GM12801 (cell line): Measurements from ENCODE around the gene SLX4IP.

Experiments used
- CTCF ChIP-seq: IDR thresholded peaks from one replicate; pipeline ENCODE4 v1.5.1; 2011; ENCODE audit warnings: control low read depth; ENCODE audit not compliant: insufficient read length; ENCODE audit errors: extremely low read depth

Gene SLX4IP

GRCh38 chr20:10580700-10581099 lies 145.6 kb downstream of the SLX4IP start:
- no peak for TF ChIP-seq CTCF

- TF ChIP-seq CTCF, result no peak
Measured at GRCh38 chr20:10581823-10582222, 146.7 kb downstream of the SLX4IP start.

GRCh38 chr20:10584371-10584770 lies 149.3 kb downstream of the SLX4IP start:
- no peak for TF ChIP-seq CTCF

DNA sequence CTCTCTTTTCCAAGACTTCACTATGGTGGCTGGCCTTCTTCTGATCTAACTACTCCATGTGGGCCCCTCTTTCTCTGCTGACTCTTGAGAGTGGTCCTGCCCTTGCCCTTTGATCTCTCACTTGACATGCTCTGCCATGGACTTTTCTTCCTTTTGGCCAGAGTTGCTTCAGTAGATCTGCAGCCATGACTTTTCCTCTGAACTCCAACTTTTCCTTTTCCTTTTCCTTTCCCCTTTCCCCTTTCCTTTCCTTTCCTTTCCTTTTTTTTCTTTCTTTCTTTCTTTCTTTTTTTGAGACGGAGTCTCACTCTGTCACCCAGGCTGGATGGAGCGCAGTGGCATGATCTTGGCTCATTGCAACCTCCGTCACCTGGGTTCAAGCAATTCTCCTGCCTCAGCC lies 150.2 kb downstream of the SLX4IP start:
- TF ChIP-seq CTCF, result no peak

GRCh38 chr20:10586296-10586695 lies 151.2 kb downstream of the SLX4IP start:
- no peak for TF ChIP-seq CTCF

DNA sequence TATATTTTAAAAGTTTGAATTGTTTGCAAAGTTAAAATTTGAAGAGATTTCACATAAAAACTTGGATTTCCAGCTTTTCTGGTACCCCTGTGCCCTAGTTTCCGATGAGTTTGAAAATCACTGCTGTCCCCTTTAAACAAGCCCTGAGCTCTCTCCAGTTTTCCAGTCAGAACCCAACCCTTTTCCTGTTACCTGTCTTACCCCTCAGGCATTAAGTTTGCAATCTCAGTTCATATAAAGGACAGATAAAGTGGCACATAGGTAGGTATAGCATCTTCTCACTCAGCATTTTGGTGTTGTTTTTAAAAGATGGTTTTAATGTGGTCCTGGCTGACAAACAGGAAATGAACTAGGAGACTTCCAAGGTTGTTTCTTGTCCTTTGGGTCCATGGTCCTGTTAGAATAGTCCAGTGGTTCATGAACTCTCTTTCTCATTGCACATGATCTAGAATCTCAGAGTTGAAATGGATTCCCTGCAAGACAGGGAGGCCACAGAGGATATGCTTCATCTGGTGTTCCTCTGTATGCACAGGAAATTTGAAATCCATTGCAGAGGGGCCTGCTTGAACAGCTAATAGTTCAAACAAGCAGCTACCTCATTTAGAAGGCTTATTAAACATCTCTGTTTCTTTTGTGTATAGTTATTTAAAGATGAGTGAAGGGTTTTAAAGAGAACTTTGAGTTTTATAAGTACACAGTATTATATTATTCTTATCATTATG lies 156.0 kb downstream of the SLX4IP start:
- TF ChIP-seq CTCF, result no peak

GRCh38 chr20:10591946-10592521 lies 156.9 kb downstream of the SLX4IP start:
- no peak for TF ChIP-seq CTCF
